Activated CD4-positive, alpha-beta T cell treated with anti-CD3 and anti-CD28 coated beads, Interleukin-10, Interleukin-2, amounts not matched to agents 100 ng/mL and 50 ng/mL, durations not matched to agents 16 hours and 8 hours (primary cell): ENCODE results near the gene PKD1L1.
"Not testable (repeated sequence)": the region's sequence is repeated elsewhere in the genome, so short reads cannot be mapped to it uniquely, and the experiment has no call there.

Experiments used
- DNase-seq: peaks from one replicate; pipeline ENCODE4 v3.0.0-alpha.2; 2020

PKD1L1 gene

DNA sequence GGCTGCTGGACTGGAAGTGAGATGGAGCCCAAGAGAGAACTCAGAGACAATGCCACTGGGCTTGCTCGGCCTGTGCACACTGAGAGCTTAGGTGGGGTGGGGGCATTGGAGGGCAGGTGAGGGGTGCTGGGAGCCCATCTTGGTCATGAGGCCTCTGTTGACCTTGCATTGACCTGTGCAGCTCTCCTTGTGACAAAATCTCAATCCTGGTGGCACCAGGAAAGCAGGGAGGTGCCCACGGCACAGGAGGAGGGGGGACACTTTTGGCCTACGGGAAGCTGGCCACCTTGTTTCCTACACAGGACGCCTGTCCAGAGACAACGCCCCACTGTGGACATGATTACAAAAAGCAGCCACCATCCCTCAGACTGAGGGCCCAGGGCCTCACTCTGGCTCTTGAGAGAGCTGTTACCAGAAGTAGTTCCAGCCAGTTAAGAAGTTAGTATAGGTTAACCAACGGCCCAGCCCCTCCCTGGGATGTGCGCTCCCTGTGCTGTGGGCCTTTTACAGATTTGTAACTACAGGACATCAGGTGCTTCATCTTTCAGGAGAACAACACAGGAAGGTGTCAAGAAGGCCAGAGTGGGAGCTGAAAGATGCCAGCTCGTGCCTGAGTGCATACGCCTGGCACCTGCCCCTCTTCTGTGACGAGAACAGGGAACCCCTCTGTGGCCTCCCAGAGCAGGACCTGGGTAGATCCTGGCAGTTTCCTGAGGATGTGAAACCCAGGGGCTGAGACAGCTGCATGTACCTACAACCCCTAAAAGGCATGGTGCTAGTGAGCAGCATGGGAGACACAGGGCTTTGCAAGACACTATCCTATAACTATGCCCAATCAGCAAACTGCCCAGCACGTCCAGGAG lies 10.3 kb downstream of the PKD1L1 start:
- DNase-seq, result peak; percentile 16

DNA sequence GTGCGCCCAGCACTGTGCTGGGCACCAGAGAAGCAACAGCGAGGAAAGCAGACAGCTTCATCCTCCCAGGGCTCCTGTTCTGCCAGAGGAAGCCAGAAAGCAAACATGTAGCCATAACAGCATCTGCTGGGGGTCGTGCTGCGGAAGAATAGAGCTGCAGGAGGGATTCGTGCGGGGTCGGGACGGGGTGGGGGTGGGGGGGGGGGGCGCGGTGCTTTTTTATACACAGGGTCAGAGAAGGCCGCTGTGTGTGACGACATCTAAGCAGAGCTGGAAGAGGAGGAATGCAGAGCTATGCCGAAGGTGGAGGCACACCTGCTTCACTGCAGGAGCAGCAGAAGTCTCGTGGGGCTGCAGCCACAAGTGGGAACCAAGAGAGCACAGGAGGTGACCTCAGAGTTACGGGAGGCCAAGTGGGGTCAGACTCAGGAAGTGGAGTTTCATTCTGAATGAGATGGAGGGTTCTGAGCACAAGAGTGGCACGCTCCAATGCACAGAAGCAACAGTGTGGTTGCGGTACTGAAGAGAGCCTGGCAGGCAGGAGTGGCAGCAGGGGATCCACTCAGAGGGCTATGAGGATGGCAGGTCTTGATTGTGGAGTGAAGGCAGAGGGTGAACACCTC lies 11.1 kb downstream of the PKD1L1 start:
- DNase-seq, result peak; percentile 84

DNA sequence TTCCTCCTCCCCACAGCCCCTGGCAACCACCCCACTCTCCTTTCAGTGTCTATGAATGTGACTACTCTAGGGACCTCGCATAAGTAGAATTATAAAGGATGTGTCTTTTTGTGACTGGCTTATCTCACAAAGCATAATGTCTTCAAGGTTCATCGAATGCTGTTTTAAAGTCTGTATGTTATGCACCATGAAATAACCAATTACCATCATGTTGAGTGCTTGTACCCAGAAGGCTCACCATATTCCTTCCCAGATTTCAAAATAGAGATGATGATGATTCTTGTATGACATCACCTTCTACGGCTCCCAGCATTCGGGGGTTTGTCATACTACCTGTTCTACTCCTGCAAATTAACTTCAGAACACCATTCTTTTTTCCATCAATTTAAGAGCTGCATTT lies 11.9 kb downstream of the PKD1L1 start:
- no peak for DNase-seq

DNA sequence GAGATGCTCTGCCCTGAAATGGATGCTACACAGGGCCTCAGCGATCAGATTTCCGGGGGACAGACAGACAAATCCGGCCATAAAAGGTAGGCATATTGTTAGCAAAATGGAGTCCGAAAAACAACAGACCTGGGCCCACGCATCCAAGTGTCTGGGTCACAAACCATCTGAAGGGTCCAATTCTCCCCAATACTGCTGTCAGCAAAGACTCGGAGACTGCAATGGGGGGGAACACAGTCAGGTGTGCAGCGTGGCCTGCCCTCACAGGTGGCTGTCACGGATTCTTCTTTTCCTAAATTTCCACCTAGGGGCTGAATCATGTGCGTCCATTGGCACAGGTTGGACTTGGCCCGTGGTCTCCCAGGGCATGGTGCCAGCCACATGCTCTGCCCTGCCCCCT lies 12.9 kb downstream of the PKD1L1 start:
- no peak for DNase-seq

DNA sequence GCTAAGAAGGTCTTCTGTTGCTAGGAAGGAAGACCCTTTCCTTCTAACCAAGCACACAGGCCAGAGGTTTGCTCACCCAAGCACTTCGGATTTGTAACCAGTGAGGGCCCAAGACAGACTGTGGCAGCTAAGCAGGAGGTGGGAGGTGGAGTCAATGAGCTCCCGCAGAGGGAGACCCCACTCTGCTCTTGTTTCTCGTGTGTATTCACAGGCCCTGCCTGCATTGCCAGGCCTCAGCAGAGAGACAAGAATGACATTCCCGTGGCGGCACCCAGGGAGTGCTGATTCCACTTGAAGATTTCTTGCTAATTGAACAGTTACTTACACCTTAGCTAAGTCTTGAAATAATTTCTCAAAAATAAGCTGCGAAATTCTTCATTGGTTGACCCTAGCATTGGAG lies 13.4 kb downstream of the PKD1L1 start:
- DNase-seq, result no peak

DNA sequence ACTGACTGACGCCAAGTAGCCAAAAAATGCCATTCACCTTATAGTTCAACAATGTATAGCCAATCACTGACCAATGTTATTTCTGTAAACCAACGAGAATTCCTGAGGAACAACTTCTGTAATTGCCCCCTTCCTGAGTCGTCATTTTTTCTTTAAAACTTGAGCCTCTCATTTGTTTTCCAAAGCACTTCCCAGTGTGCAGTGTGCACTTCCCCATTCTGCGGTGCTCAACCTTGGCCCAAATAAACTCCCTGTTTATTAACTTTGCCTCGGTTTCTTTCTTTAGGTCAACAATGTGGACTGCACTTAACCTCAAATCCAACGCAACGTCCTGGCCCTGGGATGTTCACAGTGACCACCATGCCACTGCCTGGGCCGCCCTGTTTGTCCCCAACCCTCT lies 15.1 kb downstream of the PKD1L1 start:
- no peak for DNase-seq

DNA sequence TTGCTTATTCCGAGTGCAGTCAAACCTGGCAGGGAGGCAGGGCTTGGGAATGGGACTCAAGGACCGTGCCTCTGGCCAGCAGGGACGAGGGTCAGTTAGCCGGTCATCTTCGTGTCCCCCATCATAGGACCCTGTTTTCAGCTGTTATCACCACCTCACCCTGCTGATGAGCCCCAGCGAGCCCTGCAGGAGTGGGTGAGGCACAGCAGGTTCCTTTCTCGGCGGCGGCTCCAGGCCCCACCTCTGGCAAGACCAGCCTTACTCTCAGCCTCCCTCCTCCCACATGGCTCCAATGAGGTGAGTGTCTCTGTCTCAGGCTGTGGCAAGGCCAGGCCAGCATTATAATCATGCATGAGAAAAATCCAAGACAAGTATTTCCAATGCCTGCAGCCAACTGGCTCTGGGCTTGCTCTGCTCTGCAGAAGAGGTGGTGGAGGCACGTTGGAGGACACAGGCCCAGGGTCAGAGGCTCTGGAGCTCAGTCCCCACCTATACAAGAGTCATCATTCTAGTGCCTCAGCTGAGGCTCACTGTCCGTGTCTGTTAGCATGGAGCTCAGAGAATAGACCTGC lies 15.7 kb downstream of the PKD1L1 start:
- DNase-seq, result no peak

DNA sequence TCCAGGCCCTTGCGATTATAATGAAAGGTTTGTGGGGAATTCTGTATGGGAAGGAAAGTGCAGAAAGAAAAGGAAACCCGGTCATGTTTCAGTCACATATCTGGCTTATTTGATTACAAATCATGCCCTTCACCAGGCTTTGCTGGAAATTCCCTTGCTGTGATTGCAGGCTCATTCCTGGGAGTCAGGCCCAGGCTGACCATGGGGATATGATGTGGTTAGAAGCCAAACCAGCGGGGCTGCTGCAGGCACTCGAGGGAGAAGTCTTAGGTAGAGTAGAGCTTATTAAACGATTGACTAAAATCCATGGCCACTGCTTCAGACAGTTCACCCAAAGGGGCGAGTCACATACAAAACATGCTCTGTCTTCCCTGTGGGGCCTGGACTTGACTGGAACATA lies 16.2 kb downstream of the PKD1L1 start:
- DNase-seq, result no peak

DNA sequence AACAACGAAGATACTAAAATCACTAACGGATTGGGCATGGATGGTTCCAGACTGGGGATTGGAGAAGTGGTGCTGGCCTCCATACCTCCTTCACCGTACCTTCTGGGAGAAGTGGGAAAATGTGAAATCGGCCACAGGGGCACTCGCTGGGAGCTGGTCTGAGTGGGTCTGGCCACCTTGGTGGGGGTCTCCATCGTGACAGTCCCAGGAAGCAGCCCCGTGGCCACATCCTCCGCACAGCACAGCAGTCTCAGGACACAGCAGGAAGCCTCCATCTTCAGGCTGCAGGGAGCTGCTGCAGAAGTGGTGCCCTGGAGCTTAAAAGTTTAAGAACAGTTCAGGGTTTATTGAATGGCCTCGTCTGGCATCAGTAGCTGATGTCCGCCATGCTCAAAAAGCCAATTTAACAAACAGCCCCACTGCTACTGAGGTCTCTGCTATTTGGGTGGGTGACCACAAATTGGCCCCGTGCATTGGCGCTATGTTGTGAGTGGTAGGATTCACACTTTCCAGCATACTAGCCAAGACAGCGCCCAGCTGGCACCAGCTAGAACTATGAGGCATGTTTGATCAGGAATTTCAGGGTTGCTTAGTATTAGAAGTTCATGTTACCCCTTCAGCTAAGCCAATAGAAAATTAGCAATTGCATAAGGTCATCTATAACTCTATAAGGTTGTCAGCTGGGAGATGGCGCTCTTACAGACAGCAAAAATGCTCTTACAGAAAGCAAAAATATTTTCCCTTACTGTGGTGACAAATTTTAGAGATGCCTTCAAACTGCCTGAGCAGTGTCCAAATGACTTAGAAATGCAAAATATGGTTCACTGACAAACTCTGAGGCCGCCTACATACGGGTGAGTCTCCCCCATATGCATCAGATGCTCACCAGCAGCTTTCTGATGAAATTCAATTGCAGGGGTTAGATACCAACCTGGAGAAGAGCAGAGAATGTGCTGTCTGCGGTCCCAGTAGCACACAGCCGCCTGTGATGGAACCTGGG lies 17.0 kb downstream of the PKD1L1 start:
- no peak for DNase-seq

DNA sequence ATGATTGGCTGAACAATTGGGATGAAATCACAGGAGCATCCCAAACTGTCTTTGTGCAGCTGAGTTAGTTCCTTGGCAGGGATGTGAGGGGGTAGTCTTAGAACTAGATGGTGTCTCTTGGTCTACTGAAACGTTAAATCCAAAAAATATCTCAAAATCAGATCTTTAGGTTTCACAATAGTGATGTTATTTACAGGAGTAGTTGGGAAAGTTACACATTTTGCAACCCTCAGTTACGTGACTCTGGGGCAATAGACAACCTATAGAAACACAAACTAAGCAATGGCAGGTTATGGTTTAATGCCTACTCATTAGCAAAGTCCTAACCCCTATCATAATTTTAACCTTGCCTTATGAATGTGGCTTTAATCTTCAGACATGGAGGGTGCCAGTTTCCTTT lies 24.0 kb downstream of the PKD1L1 start:
- no peak for DNase-seq

DNA sequence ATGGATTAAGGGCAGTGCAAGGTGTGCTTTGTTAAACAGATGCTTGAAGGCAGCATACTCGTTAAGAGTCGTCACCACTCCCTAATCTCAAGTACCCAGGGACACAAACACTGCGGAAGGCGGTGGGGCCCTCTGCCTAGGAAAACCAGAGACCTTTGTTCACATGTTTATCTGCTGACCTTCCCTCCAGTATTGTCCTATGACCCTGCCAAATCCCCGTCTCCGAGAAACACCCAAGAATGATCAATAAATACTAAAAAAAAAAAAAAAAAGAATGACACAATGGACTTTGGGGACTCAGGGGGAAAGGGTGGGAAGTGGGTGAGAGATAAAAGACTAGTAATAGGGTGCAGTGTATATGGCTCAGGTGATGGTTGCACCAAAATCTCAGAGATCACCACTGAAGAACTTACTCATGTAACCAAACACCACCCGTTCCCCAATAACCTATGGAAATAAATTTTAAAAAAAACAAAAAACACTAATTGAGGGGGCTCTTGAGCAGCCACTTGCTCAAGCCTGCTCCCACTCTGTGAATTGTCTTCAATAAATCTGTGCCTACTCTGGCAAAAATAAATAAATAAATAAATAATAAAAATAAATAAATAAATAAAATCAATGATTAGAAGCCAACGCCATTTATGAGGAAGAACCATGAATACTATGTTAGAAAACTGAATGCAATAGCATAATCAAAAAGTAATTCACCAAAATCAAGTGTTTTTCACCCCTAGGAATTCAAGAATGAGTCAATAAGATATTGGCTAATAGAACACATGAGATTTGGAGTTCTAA lies 25.0 kb downstream of the PKD1L1 start:
- DNase-seq, result not testable (repeated sequence)

DNA sequence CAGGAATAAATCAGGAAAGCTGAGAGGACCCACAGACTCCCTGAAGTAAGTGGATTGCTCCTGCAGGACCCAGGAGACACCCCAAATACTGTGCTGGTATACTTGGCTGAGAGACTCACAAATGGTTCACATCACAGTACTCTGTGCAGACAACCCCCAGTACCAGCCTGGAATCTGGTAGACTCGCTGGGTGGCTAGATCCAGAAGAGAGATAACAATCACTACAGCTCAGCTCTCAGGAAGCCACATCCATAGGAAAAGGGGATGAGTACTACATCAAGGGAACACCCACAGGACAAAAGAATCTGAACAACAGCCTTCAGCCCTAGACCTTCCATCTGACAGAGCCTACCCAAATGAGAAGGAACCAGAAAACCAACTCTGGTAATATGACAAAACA lies 31.8 kb downstream of the PKD1L1 start:
- not testable (repeated sequence) for DNase-seq

DNA sequence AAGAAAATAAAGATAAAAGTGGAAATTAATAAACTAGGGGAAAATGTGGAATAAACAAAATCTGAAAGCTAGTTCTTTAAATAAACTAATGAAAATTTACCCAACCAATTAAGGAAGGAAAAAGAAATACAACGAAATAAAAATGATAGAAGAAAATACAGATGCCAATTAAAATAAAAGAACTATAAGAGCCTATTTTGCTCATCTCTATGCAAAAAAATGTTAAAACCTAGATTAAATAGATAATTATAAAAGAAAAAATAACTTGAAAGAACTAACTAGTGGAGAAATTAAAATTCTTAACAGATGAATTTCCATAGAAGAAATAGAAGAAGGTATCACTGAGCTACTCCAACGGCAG lies 32.7 kb downstream of the PKD1L1 start:
- DNase-seq, result no peak

DNA sequence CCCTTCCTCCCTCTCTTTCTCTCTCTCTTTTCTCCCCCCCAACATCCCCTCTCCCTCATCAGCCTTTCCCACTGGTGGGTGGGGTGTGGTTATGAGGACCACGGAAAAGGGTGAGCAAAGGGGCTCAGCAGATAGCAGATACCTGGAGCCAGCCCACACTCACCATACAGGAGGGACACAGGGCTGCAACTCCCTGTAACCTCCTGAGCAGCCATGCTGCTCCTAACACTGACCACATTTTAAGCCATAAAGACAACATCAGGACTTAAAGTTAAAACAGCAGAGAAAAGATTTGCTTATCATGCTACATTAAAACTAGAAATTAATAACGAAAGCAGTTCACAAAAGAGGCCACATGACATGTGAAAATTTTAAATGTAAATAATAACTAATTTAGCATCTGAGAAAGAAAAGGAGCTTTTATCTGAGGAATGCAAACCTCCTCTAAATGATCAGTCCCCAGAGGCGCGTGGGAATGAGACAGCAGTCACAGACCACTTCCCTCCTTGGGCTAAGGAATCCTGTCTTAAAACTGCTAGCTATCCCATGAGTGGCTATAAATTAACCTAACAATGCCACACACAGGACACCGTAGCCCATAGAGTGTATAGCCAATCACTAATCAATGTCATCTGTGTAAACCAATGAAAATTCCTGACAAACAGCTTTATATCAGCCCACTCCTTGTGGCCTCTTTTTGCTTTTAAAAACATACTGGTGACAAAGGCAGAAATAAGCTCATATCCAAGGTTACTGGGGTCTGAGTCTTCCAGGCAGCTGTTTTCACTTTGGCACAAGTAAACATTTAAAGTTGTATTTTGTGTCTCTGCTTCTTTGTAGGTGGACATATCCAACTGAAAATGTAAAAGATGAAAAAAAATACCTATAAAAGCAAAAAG lies 33.3 kb downstream of the PKD1L1 start:
- DNase-seq, result no peak

DNA sequence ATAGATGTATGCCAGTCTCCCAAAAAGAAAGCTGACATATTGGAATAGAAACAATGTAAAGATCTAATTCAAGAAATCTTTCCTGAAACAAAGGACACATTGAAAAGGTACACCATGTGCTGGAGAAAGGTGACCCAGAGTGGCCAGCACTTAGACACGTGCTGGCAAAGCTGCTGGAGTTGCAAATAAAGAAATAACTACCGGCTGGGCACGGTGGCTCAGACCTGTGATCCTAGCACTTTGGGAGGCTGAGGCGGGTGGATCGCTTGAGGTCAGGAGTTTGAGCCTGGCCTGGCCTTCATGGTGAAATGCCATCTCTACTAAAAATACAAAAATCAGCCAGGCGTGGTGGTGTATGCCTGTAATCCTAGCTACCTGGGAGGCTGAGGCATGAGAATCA lies 35.9 kb downstream of the PKD1L1 start:
- DNase-seq, result no peak

DNA sequence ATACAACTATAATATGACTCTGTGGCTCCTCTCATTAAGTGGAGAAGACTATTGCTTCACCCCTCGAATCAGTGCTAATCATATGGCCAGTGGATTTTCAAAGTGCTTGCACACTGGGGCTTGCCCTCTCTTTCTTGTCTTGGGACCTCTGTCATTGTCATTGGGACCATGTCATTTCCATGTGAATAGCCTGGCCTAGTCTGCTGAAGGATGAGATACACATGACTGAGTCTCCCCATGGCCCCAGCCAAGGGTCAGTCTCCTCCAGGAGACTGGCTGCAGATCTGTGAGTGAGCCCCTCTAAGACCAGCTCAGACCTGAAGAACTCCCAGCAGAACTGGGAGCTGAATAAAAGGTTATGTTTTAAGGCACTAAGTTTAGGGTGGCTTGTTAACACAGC lies 39.5 kb downstream of the PKD1L1 start:
- DNase-seq, result no peak

DNA sequence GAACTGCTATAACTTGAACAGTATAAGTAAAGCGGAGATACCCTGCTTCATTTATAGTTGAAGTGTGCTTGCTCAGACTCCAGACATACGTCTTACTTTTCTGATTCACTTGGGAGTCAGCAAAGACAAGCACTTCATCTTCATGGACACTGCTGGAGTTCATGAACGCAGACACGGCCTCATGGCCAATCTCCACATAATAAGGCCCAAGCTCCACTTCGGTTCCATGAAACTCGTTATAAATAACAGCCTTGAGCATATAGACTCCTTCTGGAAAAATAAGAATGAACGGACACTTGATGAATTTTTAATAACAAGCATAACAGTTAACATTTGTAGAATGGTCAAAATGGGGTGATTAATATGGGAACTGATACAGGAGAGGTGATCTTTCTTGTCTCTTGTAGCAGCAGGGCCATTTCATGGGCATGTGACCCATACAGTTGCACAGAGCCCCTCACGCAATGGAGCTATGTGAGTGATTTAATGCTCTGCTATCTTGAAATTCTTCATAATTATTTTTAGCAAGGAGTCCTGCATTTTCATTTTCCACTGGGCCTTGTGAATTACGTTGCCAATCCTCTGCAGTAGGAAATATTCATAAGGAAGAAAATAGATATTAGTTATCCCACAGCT lies 40.2 kb downstream of the PKD1L1 start:
- DNase-seq, result no peak

DNA sequence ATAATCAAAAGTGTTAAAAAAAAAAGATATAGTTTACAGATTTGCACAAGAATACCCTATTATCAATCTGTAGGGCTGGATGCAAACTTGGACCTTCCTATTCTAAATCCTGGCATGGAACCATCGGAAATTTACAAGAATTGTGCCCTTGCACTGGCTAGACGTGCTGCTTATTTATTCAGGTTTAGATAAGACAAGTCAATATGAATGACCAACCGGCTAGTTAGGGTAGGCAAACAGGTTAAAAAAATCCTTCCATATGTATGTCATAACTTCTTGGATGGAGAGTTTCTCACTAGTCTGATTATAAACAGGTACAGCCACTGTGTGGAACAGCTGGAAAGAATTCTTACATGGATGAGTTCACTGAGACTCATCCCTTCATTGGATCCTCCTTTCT lies 41.4 kb downstream of the PKD1L1 start:
- DNase-seq, result no peak

DNA sequence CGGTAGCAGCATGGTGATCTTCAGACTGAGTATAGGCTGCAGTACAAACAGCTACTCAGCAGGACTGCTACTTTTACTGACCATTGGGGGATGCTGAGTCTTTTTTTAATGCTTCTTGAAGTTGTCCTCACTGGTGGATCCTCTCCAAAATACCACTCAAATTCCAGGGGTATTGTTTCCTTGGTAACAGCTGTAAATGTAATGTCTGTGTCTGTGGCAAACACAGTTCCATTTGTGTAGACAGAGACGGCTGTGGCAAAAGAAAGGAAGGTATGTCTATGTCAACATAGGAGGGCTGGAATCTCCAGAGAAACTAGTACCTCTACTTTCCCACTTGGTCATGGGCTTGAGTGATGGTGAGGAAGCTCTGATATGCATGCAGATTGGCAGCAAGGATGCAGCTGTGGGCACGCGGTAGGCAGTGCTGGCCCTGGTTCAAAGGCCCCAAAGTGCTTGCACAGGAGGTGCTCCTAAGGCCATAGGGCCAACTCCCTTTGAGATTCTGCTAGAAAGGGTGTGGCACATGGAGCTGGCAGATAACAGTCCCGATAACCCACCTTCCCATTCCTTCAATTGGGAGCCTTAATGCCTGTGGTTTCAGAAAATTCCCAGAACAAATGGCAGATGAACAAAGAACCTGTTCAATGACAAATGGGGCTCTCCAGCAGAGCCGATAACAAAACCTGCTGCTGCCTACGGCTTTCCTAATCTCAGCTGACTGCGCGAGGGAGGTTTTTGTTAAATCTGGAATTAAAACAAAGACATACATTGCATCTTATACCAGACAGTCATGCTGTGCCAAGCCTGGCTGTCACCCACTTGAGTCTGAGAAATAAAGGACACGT lies 43.0 kb downstream of the PKD1L1 start:
- no peak for DNase-seq

DNA sequence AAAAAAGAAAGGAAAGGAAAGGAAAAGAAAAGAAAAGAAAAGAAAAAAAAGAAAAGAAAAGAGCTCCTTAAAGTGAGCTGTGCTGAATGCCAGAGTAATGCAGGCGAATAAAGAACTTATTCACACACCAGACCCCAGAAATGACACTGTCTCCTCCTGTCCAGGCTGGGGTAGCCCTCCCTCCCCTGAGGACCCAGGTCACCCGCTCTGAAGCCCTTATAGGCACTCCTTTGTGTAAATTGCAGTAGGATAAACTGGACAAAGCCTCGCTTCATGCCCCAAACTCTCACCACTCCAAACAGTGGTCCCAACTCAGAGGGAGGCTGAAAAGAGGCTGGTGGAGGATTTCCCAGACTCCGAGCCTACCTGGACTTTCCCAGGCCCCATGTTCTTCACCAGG lies 46.3 kb downstream of the PKD1L1 start:
- DNase-seq, result no peak
